Activated naive CD4-positive, alpha-beta T cell treated with anti-CD3 and anti-CD28 coated beads for 36 hours (primary cell): Measurements from ENCODE around the gene C17orf67. TPM values are rescaled to one million over a fixed set of nuclear protein-coding genes. Genes with fewer than 3 reads are reported as not detected.

Experiments used
- CTCF ChIA-PET: fragments of 350-600 bp; sonication (Branson Sonifier 250); formaldehyde crosslinking; loops from one replicate; lab custom pipeline; 2021; ENCODE audit warnings: antibody characterized with exemption; lab: Charles Lee
- DNase-seq: peaks from one replicate; pipeline ENCODE4 v3.0.0-alpha.2; 2020
- H3K27ac Mint-ChIP-seq: one replicate; pipeline ENCODE4 v1.8.0; 2021; ENCODE audit warnings: mild to moderate bottlenecking, mixed read lengths
- H3K27me3 Mint-ChIP-seq: one replicate; pipeline ENCODE4 v1.8.0; 2021; ENCODE audit warnings: low read depth, mixed read lengths
- H3K36me3 Mint-ChIP-seq: one replicate; pipeline ENCODE4 v1.8.0; 2021; ENCODE audit warnings: low read depth, mixed read lengths
- H3K4me1 Mint-ChIP-seq: one replicate; pipeline ENCODE4 v1.8.0; 2021; ENCODE audit warnings: low read depth, mixed read lengths
- H3K4me3 Mint-ChIP-seq: one replicate; pipeline ENCODE4 v1.8.0; 2021; ENCODE audit warnings: mild to moderate bottlenecking, moderate library complexity, mixed read lengths
- H3K9me3 Mint-ChIP-seq: one replicate; pipeline ENCODE4 v1.8.0; 2021; ENCODE audit warnings: mixed read lengths
- intact Hi-C: fragments of 100-400 bp; cut with micrococcal nuclease; formaldehyde crosslinking; loops from one replicate; pipeline ENCODE4 v1.15.1; 2023
- total RNA-seq, 2 experiments: library from RNA; stranded (reverse); gene quantifications; one replicate each; pipeline ENCODE4 v1.2.3, GENCODE V29; 2021

C17orf67 gene
- total RNA-seq, 2 experiments from 2014 or later, result 1.9 to 2.2 TPM

GRCh38 chr17:56819030-56819429, 14.7 kb downstream of the C17orf67 start:
- peaks cover 8% of the 10 kb centered on the region for H3K4me1 Mint-ChIP-seq
- intact Hi-C loops, result loop anchor here (1.0 to 2.0 kb wide), 6 partner anchors 14 to 191 kb away; partner anchors contain the start of genes C17orf67 and COIL
- H3K36me3 Mint-ChIP-seq, result peaks cover 3% of the 10 kb centered on the region
- no peaks in the 10 kb centered on the region for H3K9me3 Mint-ChIP-seq
- CTCF ChIA-PET, result interaction anchor here (1.0 to 7.5 kb wide), 18 partner anchors 11 to 254 kb away, joined by 3 to 91 read pairs (median 5); partner anchors contain the start of genes C17orf67, COIL and DGKE
- no peaks in the 10 kb centered on the region for H3K27me3 Mint-ChIP-seq
- no peak for DNase-seq
- no peak overlapping the region for H3K4me3 Mint-ChIP-seq
- no peak overlapping the region for H3K27ac Mint-ChIP-seq

- intact Hi-C loops, result no loop called here
- DNase-seq, result no peak
- H3K4me1 Mint-ChIP-seq, result peaks cover 8% of the 10 kb centered on the region
- H3K27me3 Mint-ChIP-seq, result no peaks in the 10 kb centered on the region
- H3K4me3 Mint-ChIP-seq, result no peak overlapping the region
- no peaks in the 10 kb centered on the region for H3K9me3 Mint-ChIP-seq
- H3K27ac Mint-ChIP-seq, result no peak overlapping the region
- no peaks in the 10 kb centered on the region for H3K36me3 Mint-ChIP-seq
- CTCF ChIA-PET, result interaction anchor here (0.7 to 7.5 kb wide), 3 partner anchors 10 to 124 kb away, joined by 3 to 91 read pairs (median 4); no protein-coding TSS in a partner anchor
Observed at GRCh38 chr17:56817066-56817465, 16.7 kb downstream of the C17orf67 start.

GRCh38 chr17:56815711-56816110, 18.0 kb downstream of the C17orf67 start:
- CTCF ChIA-PET, result interaction anchor here (7.5 kb wide), 1 partner anchor 125 kb away, joined by 91 read pairs; no protein-coding TSS in a partner anchor
- no peaks in the 10 kb centered on the region for H3K27me3 Mint-ChIP-seq
- DNase-seq, result no peak
- H3K9me3 Mint-ChIP-seq, result no peaks in the 10 kb centered on the region
- H3K4me1 Mint-ChIP-seq, result peaks cover 6% of the 10 kb centered on the region
- no peak overlapping the region for H3K4me3 Mint-ChIP-seq
- H3K36me3 Mint-ChIP-seq, result no peaks in the 10 kb centered on the region
- intact Hi-C loops, result no loop called here
- H3K27ac Mint-ChIP-seq, result no peak overlapping the region

- intact Hi-C loops, result no loop called here
- Mint-ChIP-seq H3K27me3 (no peaks in the 10 kb centered on the region), H3K27ac (no peak overlapping the region), H3K4me3 (no peak overlapping the region), H3K36me3 (no peaks in the 10 kb centered on the region), H3K9me3 (no peaks in the 10 kb centered on the region), H3K4me1 (no peaks in the 10 kb centered on the region)
- DNase-seq, result no peak
- CTCF ChIA-PET, result no interaction called here
Observed at GRCh38 chr17:56812901-56813388, 20.8 kb downstream of the C17orf67 start.

GRCh38 chr17:56810891-56811775, 22.6 kb downstream of the C17orf67 start:
- no peaks in the 10 kb centered on the region for H3K9me3 Mint-ChIP-seq
- H3K27me3 Mint-ChIP-seq, result no peaks in the 10 kb centered on the region
- no peak overlapping the region for H3K4me3 Mint-ChIP-seq

GRCh38 chr17:56810343-56810742, 23.4 kb downstream of the C17orf67 start:
- Mint-ChIP-seq H3K4me3 (no peak overlapping the region), H3K36me3 (peaks cover 3% of the 10 kb centered on the region), H3K27ac (no peak overlapping the region), H3K27me3 (no peaks in the 10 kb centered on the region), H3K4me1 (no peaks in the 10 kb centered on the region), H3K9me3 (no peaks in the 10 kb centered on the region)
- intact Hi-C loops, result no loop called here
- CTCF ChIA-PET, result no interaction called here
- DNase-seq, result no peak

More at GRCh38 chr17:56810891-56811775, 22.6 kb downstream of the C17orf67 start:
- no peaks in the 10 kb centered on the region for H3K4me1 Mint-ChIP-seq
- H3K27ac Mint-ChIP-seq, result no peak overlapping the region
- CTCF ChIA-PET, result no interaction called here
- peaks cover 3% of the 10 kb centered on the region for H3K36me3 Mint-ChIP-seq
- no peak for DNase-seq
- intact Hi-C loops, result no loop called here

- intact Hi-C loops, result no loop called here
- CTCF ChIA-PET, result no interaction called here
- no peaks in the 10 kb centered on the region for H3K4me1 Mint-ChIP-seq
- H3K36me3 Mint-ChIP-seq, result peaks cover 3% of the 10 kb centered on the region
- no peaks in the 10 kb centered on the region for H3K27me3 Mint-ChIP-seq
- no peaks in the 10 kb centered on the region for H3K9me3 Mint-ChIP-seq
- DNase-seq, result no peak
- no peak overlapping the region for H3K27ac Mint-ChIP-seq
- H3K4me3 Mint-ChIP-seq, result no peak overlapping the region
Observed at GRCh38 chr17:56809820-56810179, 23.9 kb downstream of the C17orf67 start.

GRCh38 chr17:56809106-56809819, 24.5 kb downstream of the C17orf67 start:
- Mint-ChIP-seq H3K36me3 (peaks cover 3% of the 10 kb centered on the region), H3K27me3 (no peaks in the 10 kb centered on the region), H3K4me1 (no peaks in the 10 kb centered on the region), H3K27ac (no peak overlapping the region), H3K4me3 (no peak overlapping the region), H3K9me3 (no peaks in the 10 kb centered on the region)
- no peak for DNase-seq
- intact Hi-C loops, result no loop called here
- CTCF ChIA-PET, result no interaction called here

- H3K4me3 Mint-ChIP-seq, result no peak overlapping the region
- no peaks in the 10 kb centered on the region for H3K4me1 Mint-ChIP-seq
- intact Hi-C loops, result no loop called here
- H3K27me3 Mint-ChIP-seq, result no peaks in the 10 kb centered on the region
- CTCF ChIA-PET, result no interaction called here
- peaks cover 3% of the 10 kb centered on the region for H3K36me3 Mint-ChIP-seq
- no peak for DNase-seq
- H3K27ac Mint-ChIP-seq, result no peak overlapping the region
- no peaks in the 10 kb centered on the region for H3K9me3 Mint-ChIP-seq
Observed at GRCh38 chr17:56808503-56808902, 25.2 kb downstream of the C17orf67 start.

- DNase-seq, result no peak
- H3K27ac Mint-ChIP-seq, result no peak overlapping the region
- CTCF ChIA-PET, result no interaction called here
- H3K36me3 Mint-ChIP-seq, result peaks cover 3% of the 10 kb centered on the region
- no peaks in the 10 kb centered on the region for H3K9me3 Mint-ChIP-seq
- H3K27me3 Mint-ChIP-seq, result no peaks in the 10 kb centered on the region
- H3K4me3 Mint-ChIP-seq, result no peak overlapping the region
- H3K4me1 Mint-ChIP-seq, result no peaks in the 10 kb centered on the region
- intact Hi-C loops, result no loop called here
Observed at GRCh38 chr17:56807723-56808122, 26.0 kb downstream of the C17orf67 start.

GRCh38 chr17:56806949-56807348, 26.8 kb downstream of the C17orf67 start:
- H3K27ac Mint-ChIP-seq, result no peak overlapping the region
- no peaks in the 10 kb centered on the region for H3K4me1 Mint-ChIP-seq
- no peaks in the 10 kb centered on the region for H3K27me3 Mint-ChIP-seq
- no peak overlapping the region for H3K4me3 Mint-ChIP-seq
- no peaks in the 10 kb centered on the region for H3K9me3 Mint-ChIP-seq
- intact Hi-C loops, result no loop called here
- H3K36me3 Mint-ChIP-seq, result peaks cover 3% of the 10 kb centered on the region
- DNase-seq, result no peak
- CTCF ChIA-PET, result interaction anchor here (0.6 kb wide), 1 partner anchor 10 kb away, joined by 3 read pairs; no protein-coding TSS in a partner anchor

- peaks cover 3% of the 10 kb centered on the region for H3K36me3 Mint-ChIP-seq
- CTCF ChIA-PET, result no interaction called here
- DNase-seq, result no peak
- H3K9me3 Mint-ChIP-seq, result no peaks in the 10 kb centered on the region
- no peak overlapping the region for H3K4me3 Mint-ChIP-seq
- no peaks in the 10 kb centered on the region for H3K27me3 Mint-ChIP-seq
- no peaks in the 10 kb centered on the region for H3K4me1 Mint-ChIP-seq
- H3K27ac Mint-ChIP-seq, result no peak overlapping the region
- intact Hi-C loops, result no loop called here
Observed at GRCh38 chr17:56804454-56804853, 29.3 kb downstream of the C17orf67 start.
